Lower leg skin (tissue), 3 donors: ENCODE results near the gene NCAM2.

Experiments used
- POLR2A ChIP-seq, 2 donors: fragments of 450-650 bp; IDR thresholded peaks; one replicate each; pipeline ENCODE4 v1.6.1; 2016 to 2017; ENCODE audit warnings: antibody characterized with exemption in 2 of 2, mild to moderate bottlenecking in 1 of 2, moderate library complexity in 1 of 2
- TF ChIP-seq, protein P1 (sequence below), 3 donors: fragments of 450-650 bp; IDR thresholded peaks; one replicate each; pipeline ENCODE4 v1.5.1; 2016; ENCODE audit warnings: antibody characterized with exemption in 3 of 3, mild to moderate bottlenecking in 3 of 3, moderate library complexity in 2 of 3

DNA sequence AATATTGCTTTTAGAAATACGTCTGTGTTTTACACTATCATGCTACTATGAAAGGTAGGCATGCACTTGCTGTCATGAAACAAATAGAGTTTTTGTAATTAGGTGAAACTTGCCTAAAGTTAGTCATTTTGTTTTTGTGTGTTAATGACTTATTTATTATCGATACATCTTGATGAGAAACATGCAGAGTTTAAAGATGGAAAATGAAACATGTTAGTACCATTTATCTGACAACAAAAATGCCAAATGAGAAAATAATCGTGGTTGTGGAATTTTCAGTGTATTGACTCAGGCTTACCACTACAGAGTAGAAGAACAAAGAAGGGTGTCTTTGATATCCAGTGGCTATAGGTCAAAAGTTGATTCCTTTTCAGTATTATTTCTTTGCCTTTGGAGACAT lies 105.5 kb downstream of the NCAM2 start:
- TF ChIP-seq, protein P1, sequence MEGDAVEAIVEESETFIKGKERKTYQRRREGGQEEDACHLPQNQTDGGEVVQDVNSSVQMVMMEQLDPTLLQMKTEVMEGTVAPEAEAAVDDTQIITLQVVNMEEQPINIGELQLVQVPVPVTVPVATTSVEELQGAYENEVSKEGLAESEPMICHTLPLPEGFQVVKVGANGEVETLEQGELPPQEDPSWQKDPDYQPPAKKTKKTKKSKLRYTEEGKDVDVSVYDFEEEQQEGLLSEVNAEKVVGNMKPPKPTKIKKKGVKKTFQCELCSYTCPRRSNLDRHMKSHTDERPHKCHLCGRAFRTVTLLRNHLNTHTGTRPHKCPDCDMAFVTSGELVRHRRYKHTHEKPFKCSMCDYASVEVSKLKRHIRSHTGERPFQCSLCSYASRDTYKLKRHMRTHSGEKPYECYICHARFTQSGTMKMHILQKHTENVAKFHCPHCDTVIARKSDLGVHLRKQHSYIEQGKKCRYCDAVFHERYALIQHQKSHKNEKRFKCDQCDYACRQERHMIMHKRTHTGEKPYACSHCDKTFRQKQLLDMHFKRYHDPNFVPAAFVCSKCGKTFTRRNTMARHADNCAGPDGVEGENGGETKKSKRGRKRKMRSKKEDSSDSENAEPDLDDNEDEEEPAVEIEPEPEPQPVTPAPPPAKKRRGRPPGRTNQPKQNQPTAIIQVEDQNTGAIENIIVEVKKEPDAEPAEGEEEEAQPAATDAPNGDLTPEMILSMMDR (IDR thresholded peaks at IDR 0.05): no peak
- no peak for TF ChIP-seq POLR2A (IDR thresholded peaks at IDR 0.05)
